Keratinocyte (primary cell): ENCODE results near the gene STXBP2. TPM values are rescaled to one million over a fixed set of nuclear protein-coding genes. Genes with fewer than 3 reads are reported as not detected.

Source experiments
- DNase-seq: peaks from one replicate; pipeline ENCODE4 v3.0.0-alpha.2; 2011; ENCODE audit warnings: low read depth, missing footprints, low spot score
- FAIRE-seq: peaks from 2 replicates; lab custom pipeline; 2011; peaks lifted over from hg19 to GRCh38; lab: Jason Lieb, UNC
- H2AFZ ChIP-seq: 2 replicates; pipeline ENCODE4 v1.6.0; 2012; ENCODE audit warnings: low read length, control low read depth, inconsistent platforms; ENCODE audit not compliant: control insufficient read depth
- H3K27ac ChIP-seq: 2 replicates; pipeline ENCODE4 v1.5.1; 2011; ENCODE audit warnings: low read length; ENCODE audit not compliant: control insufficient read depth, insufficient read depth
- H3K27me3 ChIP-seq: 3 replicates; pipeline ENCODE4 v1.6.0; 2011; ENCODE audit warnings: low read length; ENCODE audit not compliant: control insufficient read depth, insufficient read depth; ENCODE audit errors: extremely low read depth
- H3K36me3 ChIP-seq, 2 experiments: 2 replicates in 1 of 2; 3 replicates in 1 of 2; pipeline ENCODE4 v1.5.1; 2011; ENCODE audit warnings: low read length in 2 of 2, mild to moderate bottlenecking in 1 of 2; ENCODE audit not compliant: control insufficient read depth in 2 of 2, insufficient read depth in 2 of 2; ENCODE audit errors: extremely low read depth in 1 of 2
- H3K4me1 ChIP-seq: 3 replicates; pipeline ENCODE4 v1.5.1; 2011; ENCODE audit warnings: low read length; ENCODE audit not compliant: control insufficient read depth, insufficient read depth; ENCODE audit errors: extremely low read depth
- H3K4me2 ChIP-seq: 3 replicates; pipeline ENCODE4 v1.6.0; 2011; ENCODE audit warnings: low read depth, low read length; ENCODE audit not compliant: control insufficient read depth, insufficient read depth; ENCODE audit errors: extremely low read depth
- H3K4me3 ChIP-seq, 3 experiments: fragments of 200-600 bp in 1 of 3; sonication (generic) in 1 of 3; 2 replicates in 2 of 3; 3 replicates in 1 of 3; pipeline ENCODE4 v1.5.1; 2011 to 2016; ENCODE audit warnings: low read length in 3 of 3, mild to moderate bottlenecking in 3 of 3, control low read depth in 2 of 3, inconsistent platforms in 1 of 3, low read depth in 1 of 3, mixed read lengths in 1 of 3, mixed run types in 1 of 3, moderate library complexity in 1 of 3; ENCODE audit not compliant: control insufficient read depth in 2 of 3, insufficient read depth in 2 of 3; ENCODE audit errors: extremely low read depth in 1 of 3
- H3K79me2 ChIP-seq: 2 replicates; pipeline ENCODE4 v1.6.0; 2012; ENCODE audit warnings: low read length; ENCODE audit not compliant: control insufficient read depth, insufficient read depth
- H3K9ac ChIP-seq: 3 replicates; pipeline ENCODE4 v1.6.0; 2011; ENCODE audit warnings: low read length; ENCODE audit not compliant: control insufficient read depth, insufficient read depth; ENCODE audit errors: extremely low read depth
- H3K9me1 ChIP-seq: 3 replicates; pipeline ENCODE4 v1.6.0; 2011; ENCODE audit warnings: low read length; ENCODE audit not compliant: control insufficient read depth, insufficient read depth; ENCODE audit errors: extremely low read depth
- H3K9me3 ChIP-seq: 2 replicates; pipeline ENCODE4 v1.5.1; 2012; ENCODE audit warnings: low read depth, low read length; ENCODE audit not compliant: control insufficient read depth
- H4K20me1 ChIP-seq: 3 replicates; pipeline ENCODE4 v1.6.0; 2011; ENCODE audit warnings: low read length; ENCODE audit not compliant: control insufficient read depth, insufficient read depth; ENCODE audit errors: extremely low read depth
- EZH2 ChIP-seq: IDR thresholded peaks from one replicate; pipeline ENCODE4 v1.6.1; 2012; ENCODE audit warnings: inconsistent platforms, mild to moderate bottlenecking, low read length, moderate library complexity
- dilution Hi-C: fragments of 300-500 bp; cut with MboI; formaldehyde crosslinking; loops from one replicate; pipeline ENCODE4 v1.7.0; 2020; ENCODE audit warnings: low sequenced_read_pairs; ENCODE audit not compliant: extremely low pct_ligation_motif_present
- polyA plus RNA-seq, 5 experiments: library from polyadenylated mRNA; depleted of rRNA in 3 of 5; stranded (reverse) in 3 of 5; stranded (forward) in 1 of 5; unstranded in 1 of 5; fragments of >200 nt; gene quantifications; 1 replicate in 1 of 5; 2 replicates in 3 of 5; 3 replicates in 1 of 5; pipeline versions ENCODE4 v1.2.1 to v1.2.3, GENCODE V29; 2011 to 2012; ENCODE audit warnings: missing spikeins in 2 of 5, low read depth in 1 of 5, low replicate concordance in 1 of 5
- TF ChIP-seq, protein P1 (sequence below), 3 experiments: IDR thresholded peaks in 1 of 3; conservative IDR thresholded peaks in 1 of 3; optimal IDR thresholded peaks in 1 of 3; 2 replicates in 2 of 3; 3 replicates in 1 of 3; pipeline versions ENCODE3 to v1.5.1; 2011; ENCODE audit warnings: low read length in 3 of 3, mild to moderate bottlenecking in 3 of 3, moderate library complexity in 2 of 3, control low read depth in 1 of 3, inconsistent platforms in 1 of 3; ENCODE audit not compliant: insufficient read depth in 2 of 3; ENCODE audit errors: extremely low read depth in 1 of 3

STXBP2 gene
- polyA plus RNA-seq, 1 donor (not counting 4 experiments of a cell fraction or from before 2014, with no cell fraction given), result 58.8 TPM

GRCh38 chr19:7611541-7612279 is 25.2 kb upstream of the STXBP2 start:
- TF ChIP-seq, protein P1, sequence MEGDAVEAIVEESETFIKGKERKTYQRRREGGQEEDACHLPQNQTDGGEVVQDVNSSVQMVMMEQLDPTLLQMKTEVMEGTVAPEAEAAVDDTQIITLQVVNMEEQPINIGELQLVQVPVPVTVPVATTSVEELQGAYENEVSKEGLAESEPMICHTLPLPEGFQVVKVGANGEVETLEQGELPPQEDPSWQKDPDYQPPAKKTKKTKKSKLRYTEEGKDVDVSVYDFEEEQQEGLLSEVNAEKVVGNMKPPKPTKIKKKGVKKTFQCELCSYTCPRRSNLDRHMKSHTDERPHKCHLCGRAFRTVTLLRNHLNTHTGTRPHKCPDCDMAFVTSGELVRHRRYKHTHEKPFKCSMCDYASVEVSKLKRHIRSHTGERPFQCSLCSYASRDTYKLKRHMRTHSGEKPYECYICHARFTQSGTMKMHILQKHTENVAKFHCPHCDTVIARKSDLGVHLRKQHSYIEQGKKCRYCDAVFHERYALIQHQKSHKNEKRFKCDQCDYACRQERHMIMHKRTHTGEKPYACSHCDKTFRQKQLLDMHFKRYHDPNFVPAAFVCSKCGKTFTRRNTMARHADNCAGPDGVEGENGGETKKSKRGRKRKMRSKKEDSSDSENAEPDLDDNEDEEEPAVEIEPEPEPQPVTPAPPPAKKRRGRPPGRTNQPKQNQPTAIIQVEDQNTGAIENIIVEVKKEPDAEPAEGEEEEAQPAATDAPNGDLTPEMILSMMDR (optimal IDR thresholded peaks at IDR 0.05 in 1 of 3, IDR thresholded peaks at IDR 0.05 in 1 of 3, conservative IDR thresholded peaks at IDR 0.05 in 1 of 3; ENCODE audit: extremely low read depth in 1 of 3, insufficient read depth in 2 of 3, low read length in 3 of 3), result no peak
- TF ChIP-seq EZH2, result no peak
- Histone ChIP-seq H3K4me1 (no peaks in the 10 kb centered on the region), H3K27me3 (no peaks in the 10 kb centered on the region), H3K27ac (no peak overlapping the region), H3K9me1 (no peaks in the 10 kb centered on the region), H3K79me2 (no peaks in the 10 kb centered on the region), H4K20me1 (no peaks in the 10 kb centered on the region), H3K4me3 (no peak overlapping the region), H2AFZ (no peak overlapping the region), H3K4me2 (no peak overlapping the region), H3K9me3 (no peaks in the 10 kb centered on the region), H3K9ac (no peak overlapping the region), H3K36me3 (peaks cover 13 to 16% of the 10 kb centered on the region in 2 experiments)
- DNase-seq (no peak), FAIRE-seq (no peak)
- dilution Hi-C loops, result no loop called here

- no peak for FAIRE-seq
- dilution Hi-C loops, result no loop called here
- Histone ChIP-seq H3K4me2 (no peak overlapping the region), H3K4me1 (no peaks in the 10 kb centered on the region), H3K36me3 (peaks cover 13 to 16% of the 10 kb centered on the region in 2 experiments), H3K79me2 (no peaks in the 10 kb centered on the region), H3K9me1 (no peaks in the 10 kb centered on the region), H2AFZ (no peak overlapping the region), H3K27ac (no peak overlapping the region), H3K9me3 (no peaks in the 10 kb centered on the region), H3K27me3 (no peaks in the 10 kb centered on the region), H4K20me1 (no peaks in the 10 kb centered on the region), H3K9ac (no peak overlapping the region), H3K4me3 (no peak overlapping the region)
- TF ChIP-seq EZH2, result no peak
- TF ChIP-seq, protein P1 (optimal IDR thresholded peaks at IDR 0.05 in 1 of 3, IDR thresholded peaks at IDR 0.05 in 1 of 3, conservative IDR thresholded peaks at IDR 0.05 in 1 of 3; ENCODE audit: extremely low read depth in 1 of 3, insufficient read depth in 2 of 3, low read length in 3 of 3), result no peak
- no peak for DNase-seq
These were observed 24.3 kb upstream of the STXBP2 start for GRCh38 chr19:7612282-7613274.
